ENCODE data around the gene SCN2B.

The SCN2B gene, protein sequence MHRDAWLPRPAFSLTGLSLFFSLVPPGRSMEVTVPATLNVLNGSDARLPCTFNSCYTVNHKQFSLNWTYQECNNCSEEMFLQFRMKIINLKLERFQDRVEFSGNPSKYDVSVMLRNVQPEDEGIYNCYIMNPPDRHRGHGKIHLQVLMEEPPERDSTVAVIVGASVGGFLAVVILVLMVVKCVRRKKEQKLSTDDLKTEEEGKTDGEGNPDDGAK

DNA sequence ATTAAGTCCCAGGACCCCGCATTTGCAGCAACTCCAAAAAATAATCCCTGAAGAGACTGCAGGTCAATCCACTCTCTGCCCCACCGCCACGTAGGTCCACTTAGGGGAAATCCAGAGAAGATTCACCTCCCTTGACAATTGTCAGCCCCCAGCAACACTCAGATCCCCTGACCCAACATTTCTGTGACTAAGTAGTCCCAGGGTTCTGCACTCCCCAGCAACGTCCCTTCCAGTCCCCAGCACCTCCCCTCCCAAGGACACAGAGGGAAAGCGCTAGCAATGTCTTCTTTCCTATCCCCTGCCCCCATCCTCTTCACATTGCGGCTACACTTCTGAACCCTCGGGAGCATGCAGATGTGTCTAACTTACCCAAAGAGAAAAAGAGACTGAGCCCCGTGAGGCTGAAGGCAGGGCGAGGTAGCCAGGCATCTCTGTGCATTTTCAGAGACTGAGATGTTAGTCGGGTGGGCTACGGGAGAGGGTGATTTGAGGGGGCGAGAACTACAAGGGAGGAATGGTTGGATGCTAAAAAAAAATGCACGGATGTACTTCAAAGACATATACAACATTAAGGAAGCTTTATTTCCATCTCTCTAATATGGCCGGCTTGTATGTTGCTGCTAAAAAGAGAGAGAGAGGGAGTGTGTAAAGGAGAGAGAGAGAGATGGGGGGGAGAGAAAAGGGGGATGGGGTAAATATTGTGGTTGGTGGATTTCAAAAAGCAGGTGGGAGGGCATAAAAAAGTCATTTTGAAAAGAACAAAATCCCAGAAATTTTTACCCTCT lies at the start of gene SCN2B:
Gene SCN2B (minus strand): TSS at position 647 of the 785 bp plus-strand sequence. CDS start 208 bp downstream, at position 439.
- DNase-seq, result no peak

DNA sequence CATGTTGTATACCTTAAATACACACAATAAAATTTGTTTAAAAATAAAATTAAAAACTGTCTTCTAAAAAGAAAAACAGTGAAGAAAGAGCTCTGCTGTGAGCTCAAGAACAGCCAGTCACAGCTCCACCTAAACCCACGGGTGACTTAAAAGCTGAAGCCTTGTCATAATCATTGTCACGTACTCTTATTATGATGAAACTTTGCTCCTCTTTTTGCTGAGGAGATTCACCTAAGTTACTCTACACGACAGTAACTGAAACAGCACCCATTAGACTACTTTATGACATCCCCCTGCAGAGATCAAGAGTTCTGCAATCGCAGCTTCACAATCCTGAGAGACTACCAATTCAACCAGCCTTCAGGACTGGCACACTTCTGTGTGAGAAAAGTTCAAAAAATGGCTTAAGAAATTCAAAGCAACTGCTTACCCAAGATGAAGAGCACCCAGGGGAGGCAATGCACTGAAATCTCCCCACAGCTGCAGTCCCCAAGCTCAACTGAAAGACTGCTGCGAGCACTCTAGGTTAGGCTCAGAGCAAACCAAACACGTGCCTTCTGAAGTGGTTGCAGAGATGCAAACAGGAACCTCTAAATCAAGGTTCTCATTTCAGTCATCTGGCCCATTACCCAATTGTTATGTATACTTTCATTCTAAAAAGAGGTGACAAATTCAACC lies 48.2 kb upstream of the SCN2B start, which contains the start of gene JAML:
Gene JAML (minus strand): TSS at position 501 of the 678 bp plus-strand sequence. CDS start 10,145 bp downstream, outside the sequence.
- DNase-seq, result peak; percentile 9

DNA sequence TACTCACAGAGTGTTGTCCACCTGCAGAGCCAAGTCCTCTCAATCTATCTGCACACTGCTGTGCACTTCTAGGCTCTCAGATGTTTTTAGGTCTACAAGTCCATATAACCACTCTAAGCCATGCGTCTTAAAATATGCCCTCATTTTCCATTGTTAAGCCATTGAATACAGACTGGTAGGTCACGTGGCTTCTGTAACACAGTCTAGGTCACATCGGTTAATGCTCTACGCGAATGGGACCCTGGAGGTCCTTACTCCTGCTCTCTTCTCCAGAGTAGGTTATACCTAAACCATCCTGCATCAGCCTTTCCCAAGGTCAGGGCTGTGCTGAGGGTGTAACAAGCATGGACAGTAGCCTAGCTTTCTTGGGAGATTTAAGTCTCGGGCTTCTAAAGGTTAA lies 47.6 kb upstream of the SCN2B start:
- no peak for DNase-seq

DNA sequence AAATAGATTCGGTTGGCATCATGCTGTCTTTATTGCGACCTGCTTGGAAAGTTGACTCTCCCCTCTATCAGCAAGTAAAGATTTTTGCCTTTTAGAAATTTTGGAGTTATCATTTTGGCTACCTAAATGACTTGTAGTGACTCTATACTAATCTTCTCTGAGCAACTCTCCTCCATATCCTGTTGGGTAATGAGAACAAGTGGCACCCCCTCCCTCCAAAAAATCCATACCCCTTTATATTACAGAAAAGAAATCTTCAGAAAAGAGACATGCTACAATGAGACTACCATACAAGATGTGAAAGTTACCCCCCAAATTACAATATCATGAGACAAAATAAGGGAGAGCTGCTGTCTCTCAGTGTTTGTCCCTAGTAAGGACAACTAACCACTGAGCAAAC lies 47.1 kb upstream of the SCN2B start:
- DNase-seq, result no peak

DNA sequence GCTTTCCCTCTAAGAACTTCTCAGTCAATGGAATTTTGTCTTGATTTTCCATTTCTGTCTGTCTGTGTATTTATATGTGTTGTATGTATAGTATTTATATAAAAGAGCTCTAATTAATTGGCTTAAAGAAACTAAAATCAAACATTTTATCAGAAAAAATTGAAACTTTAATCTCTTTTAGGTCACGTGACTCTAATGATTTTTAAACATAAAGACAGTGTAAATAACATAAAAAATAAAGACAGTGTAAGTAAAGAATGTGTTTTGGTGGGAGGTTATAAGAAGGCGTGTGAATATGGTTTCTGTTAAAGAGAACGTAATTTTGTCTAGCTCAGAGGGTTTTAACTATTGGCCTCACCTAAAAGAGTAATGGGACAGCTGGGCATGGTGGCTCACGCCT lies 46.0 kb upstream of the SCN2B start:
- no peak for DNase-seq

DNA sequence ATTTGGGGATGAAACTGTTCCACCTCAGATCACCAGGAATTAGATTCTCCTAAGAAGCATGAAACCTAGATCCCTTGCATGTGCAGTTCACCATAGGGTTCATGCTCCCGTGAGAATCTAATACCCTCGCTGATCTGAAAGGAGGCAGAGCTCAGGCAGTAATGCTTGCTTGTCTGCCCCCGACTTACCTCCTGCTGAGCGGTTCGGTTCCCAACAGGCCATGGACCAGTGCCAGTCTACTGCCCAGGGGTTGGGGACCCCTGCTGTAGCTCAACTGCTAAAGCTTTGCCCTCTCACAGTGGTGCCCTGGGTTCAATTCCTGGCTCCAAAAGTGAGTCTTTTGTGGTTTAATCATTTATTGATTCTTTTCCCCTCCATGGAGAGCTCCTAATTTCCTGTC lies 45.0 kb upstream of the SCN2B start:
- DNase-seq, result no peak

DNA sequence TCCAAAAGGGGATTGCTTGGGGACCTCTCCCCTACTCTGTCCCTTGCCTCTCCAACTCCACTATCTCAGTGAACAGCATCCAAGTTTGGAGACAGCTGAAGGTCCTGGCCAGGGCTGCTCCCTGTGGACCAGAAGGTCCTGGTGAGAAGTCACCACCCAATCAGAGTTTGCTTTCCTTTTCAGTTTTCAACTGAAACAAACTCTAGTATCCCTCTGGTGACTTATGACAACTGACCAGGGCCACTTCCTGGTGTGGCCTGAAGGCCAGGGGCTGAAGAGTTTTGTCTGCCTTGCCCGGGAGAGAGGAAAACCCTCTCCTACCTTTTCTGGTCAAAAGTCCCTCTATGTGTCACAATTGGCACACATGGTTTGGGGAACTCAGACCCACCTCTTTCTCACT lies 43.3 kb upstream of the SCN2B start:
- DNase-seq, result no peak

DNA sequence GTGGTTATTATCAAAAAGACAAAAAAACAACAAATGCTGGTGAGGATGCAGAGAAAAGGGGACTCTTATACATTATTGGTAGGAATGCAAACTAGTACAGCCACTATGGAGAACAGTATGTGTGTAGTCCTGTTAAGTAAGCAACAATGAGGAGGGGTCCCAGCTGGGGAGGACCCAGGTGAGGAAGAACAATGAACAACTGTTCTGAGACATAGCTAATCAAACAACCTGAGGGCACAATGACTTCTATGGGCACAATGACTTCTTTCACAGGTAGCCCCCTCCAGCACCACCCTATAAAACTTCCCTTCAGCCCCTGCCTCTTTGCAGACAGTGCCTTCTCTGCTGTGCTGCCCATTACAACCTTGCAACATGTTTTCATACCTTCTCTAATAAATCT lies 42.8 kb upstream of the SCN2B start:
- no peak for DNase-seq

DNA sequence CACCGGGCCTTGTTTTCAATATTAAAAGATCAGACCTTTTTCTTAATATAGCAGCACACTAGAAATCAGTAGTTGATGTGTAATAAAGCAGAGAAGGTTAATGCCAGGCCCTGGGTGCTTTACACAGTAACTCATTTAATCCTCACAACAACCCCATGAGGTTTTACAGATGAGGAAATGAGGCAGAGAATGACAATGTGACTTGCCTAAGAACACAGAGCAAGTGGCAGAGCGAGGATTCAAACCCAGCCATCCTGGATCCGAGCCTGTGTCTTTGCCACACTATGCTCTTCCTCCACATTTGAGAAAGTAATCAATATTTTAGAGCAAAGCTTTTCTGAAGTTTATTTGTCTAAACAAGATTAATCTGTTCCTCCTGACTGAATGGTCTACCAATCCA lies 41.1 kb upstream of the SCN2B start:
- DNase-seq, result no peak

DNA sequence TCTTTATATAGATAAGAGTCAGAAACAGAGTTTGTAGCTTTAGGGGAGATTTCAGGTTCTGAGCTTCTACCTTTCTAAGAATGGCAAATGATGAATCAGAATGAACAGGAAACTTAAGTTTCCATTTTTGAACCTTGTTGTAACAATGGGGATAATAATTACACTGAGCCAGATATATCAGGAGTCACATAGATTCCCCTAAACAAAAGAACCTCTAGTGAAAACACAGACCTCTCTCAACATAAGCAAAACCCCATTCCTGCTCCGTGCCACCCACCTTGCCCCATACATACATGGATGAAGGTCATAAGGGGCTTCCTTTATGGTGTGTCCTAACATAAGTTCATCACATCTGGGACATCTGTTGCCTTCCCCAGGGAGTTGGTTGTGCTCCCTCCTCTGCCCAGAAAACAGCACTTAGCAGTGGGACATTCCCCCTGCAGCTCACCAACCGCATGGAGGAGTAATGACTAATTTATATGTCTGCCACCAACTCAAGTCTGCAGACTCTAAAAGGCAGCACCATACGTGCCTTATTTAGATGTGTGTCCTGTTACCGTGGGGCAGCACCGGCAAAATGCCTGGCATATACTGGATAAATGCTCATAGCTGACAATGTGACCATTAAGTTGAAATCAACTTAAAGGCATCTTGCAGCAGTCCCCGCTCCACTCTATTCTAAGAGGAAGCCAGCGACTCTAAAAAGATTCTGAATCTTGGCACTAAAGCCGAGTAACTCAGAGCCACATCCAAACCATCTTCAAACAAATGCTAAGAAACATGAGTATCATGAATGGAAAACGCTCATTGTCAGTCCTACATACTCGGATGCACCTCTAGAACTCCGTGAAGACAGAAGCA lies 40.4 kb upstream of the SCN2B start:
- DNase-seq, result no peak

DNA sequence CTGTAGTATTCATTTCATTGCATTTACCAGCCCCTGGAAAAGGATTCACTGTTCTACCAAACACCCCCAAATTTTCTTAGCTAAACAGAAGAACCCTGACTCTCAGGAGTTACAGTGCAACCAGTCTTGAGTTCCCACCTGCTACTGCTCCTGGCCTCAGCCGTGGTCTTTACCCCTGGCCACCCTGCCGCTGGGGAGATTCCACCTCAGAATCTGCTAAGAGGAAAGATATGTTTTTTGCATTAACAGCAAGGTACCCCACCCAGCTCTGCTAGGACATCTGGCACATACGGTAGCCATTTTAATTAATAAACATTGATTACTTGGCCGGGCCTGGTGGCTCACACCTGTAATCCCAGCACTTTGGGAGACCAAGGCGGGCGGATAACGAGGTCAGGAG lies 39.3 kb upstream of the SCN2B start:
- DNase-seq, result no peak

DNA sequence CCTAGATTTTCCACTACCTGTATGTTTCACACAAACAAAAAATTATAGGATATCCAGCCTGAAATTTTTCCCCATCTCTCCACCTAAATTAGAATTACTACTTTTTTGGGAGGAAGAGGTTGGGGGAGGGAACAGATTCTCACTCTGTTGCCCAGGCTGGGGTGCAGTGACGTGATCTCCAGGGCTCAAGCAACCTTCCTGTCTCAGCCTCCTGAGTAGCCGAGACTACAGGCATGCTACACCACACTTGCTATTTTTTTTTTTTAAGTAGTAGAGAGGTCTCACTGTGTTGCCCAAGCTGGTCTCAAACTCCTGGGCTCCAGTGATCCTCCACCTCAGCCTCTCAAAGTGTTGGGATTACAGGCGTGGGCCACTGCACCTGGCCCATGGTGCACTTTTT lies 38.8 kb upstream of the SCN2B start:
- DNase-seq, result no peak

DNA sequence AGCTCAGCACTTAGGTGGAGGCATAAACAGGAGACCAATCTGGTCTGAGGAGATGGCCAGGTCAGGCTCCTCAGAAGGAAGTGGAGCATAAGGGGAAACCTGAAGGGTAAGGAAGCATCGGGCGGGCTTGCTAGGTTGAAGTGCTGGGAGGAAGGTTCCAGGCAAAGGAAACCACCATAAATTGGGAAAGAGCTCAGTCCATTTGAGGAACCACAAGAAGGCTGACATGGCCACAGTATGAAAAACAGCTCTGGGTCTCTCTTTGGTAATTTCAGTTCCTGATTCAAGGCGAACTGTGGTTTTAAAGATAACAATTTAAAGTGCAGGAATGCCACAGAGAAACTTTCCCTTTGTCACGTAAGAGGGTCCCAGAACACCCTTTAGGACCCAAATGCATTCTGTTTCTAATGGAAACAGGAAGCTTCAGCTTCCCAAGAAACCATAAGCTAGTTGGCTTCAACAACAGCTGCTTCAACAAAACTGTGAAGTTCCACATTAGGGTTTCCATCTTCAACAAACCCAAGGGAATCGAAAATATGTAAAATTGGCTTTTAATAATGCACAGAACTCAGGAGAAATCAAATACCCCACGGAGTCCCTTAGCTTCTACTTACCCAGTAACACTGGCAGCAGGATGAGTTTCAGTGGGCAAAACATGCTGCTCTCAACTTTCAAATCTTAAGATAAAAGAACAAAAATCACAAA lies 37.9 kb upstream of the SCN2B start:
- DNase-seq, result no peak

DNA sequence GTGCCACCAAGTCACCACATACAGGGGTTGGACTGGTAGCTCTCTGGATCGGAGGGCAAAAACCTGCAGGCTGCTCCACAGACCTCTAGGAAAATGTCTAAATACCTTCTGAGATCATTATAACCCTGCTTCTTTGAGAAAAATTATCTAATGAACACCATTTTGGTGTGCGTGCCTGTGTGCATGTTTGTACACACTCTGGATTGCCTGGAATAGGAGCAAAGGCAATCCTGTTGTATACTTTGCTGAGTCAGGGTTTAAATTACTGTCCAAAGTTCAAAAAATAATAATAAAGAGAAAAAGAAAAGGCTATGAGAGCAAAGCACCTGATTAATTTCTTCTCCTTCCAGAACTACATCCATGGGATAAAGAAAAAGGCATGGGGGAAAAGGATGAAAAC lies 37.3 kb upstream of the SCN2B start:
- DNase-seq, result no peak

DNA sequence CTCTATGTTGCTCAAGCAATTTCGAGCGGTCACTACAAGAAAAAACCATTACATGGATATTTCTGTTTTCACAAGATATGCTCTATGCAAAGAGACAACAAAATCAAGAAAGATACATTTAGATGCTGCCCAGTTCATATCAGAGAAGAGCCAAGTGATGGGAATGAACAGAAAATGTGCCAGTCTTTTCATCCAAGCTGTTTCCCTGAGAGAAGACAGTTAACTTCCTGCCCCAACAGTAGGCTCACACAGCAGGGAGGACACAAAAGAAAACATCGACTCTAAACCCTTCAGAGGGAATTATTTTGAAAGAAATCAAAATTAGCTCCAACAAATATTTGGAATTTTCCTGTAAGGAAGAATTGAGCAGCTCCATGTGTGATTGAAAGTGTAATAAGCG lies 36.8 kb upstream of the SCN2B start:
- no peak for DNase-seq

DNA sequence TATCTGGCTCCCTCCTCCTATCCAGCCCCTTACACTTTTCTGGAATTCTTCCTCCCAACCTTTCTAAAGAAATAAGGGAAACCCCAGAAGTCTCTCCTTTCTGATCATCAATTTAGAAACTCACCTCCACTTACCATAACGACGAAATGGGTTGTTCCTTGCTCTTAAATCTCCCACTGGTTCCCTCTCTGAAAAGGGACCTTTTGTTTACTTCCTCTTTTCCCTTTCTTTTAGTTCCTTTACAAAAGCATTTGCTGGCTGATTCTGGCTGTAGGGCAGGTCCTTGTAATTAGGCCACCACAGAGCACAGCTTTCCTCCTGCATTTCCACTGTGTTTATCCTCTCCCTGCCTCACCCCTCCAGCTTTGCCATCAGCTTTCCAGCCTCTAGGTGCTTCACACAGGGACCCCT lies 36.3 kb upstream of the SCN2B start:
- no peak for DNase-seq

DNA sequence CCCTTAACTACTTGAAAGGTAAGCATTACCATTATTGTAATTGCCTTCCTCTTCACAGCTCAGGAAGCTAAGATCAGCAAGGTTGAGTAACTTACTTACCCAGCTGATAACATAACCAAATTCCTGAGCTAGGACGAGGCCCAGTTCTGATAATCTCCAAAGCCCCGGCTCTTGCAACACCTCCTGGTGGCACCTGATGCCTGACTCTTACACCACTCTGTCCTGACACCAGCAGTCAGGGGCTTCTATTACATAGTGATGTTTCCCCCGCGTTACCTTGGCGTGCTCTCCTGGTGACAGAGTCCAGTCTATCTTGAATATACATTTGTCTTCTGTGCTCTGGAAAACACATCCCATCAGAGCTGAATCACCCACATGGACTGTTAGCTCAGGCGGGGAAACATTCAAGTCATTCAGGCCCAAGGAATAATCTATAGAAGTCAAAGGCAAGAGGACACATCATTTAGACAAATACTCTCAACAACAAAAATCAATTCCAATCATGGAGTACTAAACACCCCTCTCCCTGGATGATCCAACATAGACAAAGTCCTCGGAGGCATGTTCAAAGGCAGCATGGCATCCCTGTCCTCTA lies 35.8 kb upstream of the SCN2B start:
- DNase-seq, result no peak

DNA sequence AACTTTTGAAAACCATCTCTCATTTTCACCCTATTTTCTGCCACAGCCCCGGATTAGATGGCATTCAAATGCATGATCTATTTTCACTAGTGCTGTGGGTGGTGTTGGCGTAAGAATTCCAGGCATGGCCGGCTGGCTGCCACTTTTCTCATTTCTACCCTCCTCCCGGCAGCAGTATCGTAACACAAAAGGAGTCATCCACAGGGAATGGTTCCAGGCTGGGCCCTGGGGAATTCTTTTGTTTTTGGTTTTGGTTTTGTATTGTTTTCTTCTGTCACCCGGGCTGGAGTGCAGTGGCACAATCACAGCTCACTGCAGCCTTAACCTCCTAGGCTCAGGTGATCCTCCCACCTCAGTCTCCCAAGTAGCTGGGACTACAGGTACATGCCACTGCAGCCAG lies 34.6 kb upstream of the SCN2B start:
- no peak for DNase-seq

DNA sequence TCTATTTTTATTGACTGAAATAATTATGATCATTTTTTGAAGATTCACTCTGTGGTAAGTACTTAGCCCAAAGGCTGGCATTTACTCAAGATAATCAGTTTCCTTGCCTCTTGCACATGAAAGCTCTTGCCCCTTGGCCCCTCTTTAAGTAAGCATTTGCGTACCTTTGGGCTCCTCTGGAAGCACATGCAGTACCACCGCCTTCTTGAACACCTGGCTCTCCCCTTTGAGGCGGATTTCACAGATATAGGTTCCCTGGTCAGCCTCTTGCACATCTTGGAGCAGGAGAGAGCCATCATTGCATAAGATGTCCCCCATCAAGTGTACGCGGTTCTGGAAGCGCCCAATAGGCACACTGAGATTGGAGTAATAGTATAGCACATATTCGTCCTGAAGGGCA lies 33.9 kb upstream of the SCN2B start:
- no peak for DNase-seq

DNA sequence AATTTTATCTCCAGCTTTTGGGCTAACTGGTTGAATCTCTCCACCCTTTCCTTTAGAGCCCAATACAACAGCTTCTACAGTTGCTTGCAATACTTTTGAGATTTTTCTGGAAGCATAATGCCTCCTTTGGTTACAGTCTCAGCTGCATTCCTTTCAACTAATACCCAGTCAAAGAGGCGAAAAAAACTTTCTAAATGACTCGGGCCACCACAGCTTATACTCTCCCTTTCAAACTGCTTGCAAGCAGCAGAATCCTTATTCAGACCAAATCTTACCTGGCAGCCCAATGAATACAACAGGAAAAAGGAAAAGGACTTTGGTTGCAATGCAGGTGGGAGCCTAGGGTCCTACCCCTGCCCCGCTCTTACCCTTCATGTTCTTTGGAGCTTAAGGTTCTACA lies 32.6 kb upstream of the SCN2B start:
- DNase-seq, result no peak

DNA sequence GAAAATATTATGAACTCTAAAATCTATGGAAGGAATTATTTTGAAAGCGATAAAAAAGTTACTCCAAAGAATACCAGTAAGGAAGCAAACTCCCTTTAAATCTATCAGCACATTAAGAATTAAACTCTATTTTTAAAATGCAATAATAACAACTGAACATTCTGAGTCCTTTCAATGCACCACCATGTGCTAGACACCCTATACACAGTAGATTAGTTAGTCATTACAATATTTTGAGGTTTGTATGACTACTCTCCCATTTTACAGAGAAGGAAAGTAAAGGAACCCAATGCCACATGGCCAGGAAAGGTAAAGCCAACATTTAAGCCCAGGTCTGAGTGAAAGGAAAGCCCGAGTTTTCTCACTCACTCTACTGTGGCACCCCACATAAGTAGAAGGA lies 30.6 kb upstream of the SCN2B start:
- no peak for DNase-seq

DNA sequence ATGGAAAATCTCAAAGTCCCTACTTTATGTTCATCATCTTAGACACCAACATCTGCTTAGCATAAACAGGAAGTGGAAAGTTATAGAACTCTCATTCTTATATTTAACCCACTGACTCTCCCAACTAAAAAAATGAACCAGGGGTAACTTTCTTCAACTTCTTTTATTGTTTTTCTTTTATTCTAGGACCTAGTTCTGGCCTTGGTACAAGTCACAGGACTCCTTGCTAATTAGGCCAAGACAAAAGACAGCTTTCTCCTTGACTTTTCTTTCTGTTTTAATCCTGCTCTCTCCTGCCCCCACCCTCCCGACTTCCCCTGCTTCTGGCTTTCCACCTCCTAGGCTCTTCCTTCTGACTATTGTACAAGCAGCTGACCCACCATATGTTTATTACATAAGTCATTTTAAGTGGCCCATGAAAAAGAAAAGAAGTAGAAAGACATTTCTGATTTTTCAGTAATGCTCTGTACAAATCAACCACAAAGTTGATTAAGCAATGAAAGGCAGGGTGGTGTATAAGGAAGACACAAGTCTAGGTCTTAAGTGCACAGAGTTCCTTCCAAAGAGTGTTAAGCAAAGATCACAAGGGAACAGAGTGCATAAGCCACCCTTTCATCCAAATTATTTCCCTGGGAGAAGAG lies 30.1 kb upstream of the SCN2B start:
- no peak for DNase-seq

Measured in NCI-H510A treated with DMSO at 0.1 percent for 48 hours (cell line).